ENCODE results near the gene GRAMD2A. TPM values are rescaled to one million over a fixed set of nuclear protein-coding genes. Genes with fewer than 3 reads are reported as not detected.

GRAMD2A gene
- total RNA-seq, 4 donors from 2014 or later, result 0.65 TPM; not detected in 3

DNA sequence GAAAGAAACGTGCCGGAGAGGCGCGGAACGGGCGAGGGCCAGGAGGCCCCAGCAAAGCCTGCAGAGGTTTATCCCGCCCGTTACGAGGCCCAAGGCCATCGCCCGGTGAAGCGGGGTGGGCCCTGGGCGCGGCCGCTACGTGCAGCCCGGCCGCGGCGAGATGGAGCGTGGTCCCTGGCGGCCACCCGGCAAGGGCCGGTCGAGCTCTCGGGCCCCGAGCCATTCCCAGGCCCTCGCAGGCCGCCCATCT, 32.3 kb upstream of the GRAMD2A start:
- TF ChIP-seq, protein P1, sequence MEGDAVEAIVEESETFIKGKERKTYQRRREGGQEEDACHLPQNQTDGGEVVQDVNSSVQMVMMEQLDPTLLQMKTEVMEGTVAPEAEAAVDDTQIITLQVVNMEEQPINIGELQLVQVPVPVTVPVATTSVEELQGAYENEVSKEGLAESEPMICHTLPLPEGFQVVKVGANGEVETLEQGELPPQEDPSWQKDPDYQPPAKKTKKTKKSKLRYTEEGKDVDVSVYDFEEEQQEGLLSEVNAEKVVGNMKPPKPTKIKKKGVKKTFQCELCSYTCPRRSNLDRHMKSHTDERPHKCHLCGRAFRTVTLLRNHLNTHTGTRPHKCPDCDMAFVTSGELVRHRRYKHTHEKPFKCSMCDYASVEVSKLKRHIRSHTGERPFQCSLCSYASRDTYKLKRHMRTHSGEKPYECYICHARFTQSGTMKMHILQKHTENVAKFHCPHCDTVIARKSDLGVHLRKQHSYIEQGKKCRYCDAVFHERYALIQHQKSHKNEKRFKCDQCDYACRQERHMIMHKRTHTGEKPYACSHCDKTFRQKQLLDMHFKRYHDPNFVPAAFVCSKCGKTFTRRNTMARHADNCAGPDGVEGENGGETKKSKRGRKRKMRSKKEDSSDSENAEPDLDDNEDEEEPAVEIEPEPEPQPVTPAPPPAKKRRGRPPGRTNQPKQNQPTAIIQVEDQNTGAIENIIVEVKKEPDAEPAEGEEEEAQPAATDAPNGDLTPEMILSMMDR (IDR thresholded peaks at IDR 0.05; ENCODE audit: low read depth), result no peak

DNA sequence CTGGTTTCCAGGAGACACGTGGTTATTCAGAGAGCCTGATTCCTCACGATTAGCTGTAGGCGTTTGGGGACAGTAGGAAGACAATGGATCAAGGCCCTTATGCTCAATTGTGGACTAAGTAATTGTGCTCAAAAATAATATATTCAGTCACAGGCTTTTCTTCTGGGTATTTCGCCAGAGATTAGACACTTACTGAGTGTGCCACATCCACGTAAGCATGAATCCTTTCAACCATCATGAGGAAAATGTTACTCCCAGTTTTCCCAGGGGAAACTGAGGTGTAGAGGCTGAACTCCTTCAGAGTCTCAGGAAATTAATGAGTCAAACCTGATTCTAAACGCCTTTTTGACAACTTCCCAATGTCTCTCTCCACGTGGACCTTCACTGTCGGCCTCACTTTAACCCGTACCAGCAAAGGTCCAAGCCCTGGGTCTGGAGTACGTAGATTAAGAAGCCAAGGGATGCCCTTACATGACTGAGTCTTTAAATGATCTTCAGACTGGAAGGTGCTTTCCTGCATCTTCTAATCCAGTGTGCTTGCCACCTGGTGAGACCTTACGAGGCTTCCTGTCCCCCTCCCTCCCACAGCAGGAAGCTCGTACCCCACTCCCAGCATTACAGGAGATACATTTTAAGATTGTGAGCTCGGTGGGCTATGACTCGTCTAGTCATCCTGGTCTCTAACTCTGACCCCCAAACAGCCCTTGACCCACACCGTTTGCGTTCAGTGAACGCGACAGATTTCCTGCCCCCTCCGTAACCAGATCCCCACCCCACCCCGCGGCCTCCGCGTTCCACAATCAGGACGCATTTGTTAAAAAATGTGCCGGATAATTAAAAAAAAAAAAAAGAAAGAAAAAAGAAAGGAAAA, 31.7 kb upstream of the GRAMD2A start:
- TF ChIP-seq, protein P1 (IDR thresholded peaks at IDR 0.05; ENCODE audit: low read depth), result no peak

DNA sequence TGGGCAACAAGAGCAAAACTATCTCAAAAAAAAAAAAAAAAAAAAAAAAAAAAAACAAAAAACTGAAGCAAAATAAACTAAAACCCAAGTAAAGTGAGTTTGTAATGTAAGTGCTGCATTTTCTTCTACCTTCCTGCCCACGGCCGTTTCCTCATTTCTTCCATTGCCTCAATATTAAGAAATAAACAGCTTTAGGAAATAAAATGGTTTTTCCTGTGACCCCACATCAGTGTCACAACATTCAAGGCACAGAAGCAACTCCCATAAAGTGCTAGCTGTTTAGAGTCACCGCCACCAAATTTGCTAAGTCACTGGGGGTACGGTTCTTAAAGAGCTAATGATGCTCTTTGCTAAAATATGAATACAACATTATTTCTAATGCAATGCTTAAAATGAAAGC, 30.1 kb upstream of the GRAMD2A start:
- TF ChIP-seq, protein P1 (IDR thresholded peaks at IDR 0.05; ENCODE audit: low read depth), result no peak

DNA sequence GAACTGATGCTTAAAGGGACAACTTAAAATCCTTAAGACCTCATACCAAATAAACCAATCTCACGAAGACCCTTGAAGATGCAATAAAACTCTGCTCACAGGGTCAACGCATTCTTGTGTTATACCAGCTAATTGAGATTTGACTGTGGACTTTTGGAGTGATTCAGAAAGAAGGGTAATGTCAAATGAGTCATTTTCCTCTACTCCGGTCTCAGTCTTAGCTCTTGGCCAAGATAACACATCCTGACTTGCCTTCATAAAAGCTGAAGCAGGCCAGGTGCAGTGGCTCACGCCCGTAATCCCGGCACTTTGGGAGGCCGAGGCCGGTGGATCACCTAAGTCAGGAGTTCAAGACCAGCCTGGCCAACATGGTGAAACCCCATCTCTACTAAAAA, 29.6 kb upstream of the GRAMD2A start:
- TF ChIP-seq, protein P1 (IDR thresholded peaks at IDR 0.05; ENCODE audit: low read depth), result no peak

DNA sequence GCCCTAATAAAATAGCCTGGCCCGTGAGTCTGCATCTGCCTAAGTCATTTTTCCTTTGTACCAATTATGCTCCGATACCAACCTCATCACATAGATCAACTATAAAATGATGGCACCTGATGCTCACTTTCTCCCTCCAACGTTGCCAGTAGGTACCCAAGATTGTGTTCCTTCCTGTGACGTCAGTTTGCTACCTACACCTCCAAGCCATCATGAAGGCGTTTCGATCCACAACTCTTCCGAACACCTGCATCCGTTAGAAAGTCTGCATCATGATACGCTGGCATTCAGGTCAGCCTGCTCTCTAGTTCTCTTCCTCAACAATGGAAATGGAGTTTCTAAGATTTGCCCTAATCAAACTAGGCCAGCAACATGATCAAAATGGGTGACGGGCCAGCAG, 25.7 kb upstream of the GRAMD2A start:
- TF ChIP-seq, protein P1 (IDR thresholded peaks at IDR 0.05; ENCODE audit: low read depth), result no peak

DNA sequence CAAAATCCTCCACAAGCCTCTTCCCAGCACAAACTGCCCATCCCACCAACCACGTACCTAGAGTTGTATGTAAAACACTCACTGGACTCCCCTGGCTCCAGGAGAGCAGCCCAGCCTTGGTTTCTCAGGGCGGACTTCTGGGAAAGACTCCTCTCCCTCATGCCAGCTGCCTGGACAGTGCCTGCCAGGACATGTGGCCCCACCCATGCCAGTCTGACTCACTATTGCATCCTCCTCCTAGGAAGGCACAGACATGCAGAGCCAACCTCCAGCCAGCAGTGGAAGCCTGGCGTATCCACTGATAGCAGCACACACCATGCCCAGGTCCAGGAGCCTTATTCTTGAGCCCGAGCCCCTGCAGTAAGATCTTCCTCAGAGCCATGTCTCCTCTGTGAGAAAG, 24.8 kb upstream of the GRAMD2A start:
- TF ChIP-seq, protein P1 (IDR thresholded peaks at IDR 0.05; ENCODE audit: low read depth), result no peak

DNA sequence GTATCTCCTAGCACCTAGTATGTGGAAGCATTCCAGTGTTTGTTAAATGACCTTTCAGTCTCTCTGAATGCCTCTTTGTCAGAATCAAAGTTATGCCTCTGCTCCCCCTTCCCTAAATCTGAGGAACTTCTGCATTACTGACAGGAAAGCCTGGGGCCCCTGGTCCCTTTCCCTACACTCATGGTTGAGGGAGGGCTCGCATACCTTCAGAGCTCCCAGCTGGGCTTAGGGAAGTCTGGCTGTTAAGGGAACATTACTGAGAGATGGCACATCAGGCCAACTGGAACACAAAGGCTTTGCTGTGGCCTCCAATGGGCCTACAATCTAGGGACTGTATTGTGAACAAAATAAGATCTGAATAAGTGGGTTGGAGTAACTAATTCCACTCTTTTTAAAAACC, 23.1 kb upstream of the GRAMD2A start:
- TF ChIP-seq, protein P1 (IDR thresholded peaks at IDR 0.05; ENCODE audit: low read depth), result no peak
